Mesenteric fat pad (tissue), 1 donor: ENCODE results near the gene SCN2B. TPM values are rescaled to one million over a fixed set of nuclear protein-coding genes. Genes with fewer than 3 reads are reported as not detected.

Source experiments
- total RNA-seq: library from RNA; stranded (reverse); fragmentation: NEBNext Ultra II Directional; extraction: Animal tissue kit (Norgen Biotek cat#: 25700); gene quantifications from one replicate; pipeline ENCODE4 v1.2.1, GENCODE V29; 2021
- donor health status: DM: yes; HTN: yes; CAD: no.

Gene SCN2B
- total RNA-seq, 1 donor from 2014 or later: not detected

Other genes with a start within 250 kb of the SCN2B start
- gene TMPRSS13, start 247.2 kb downstream of the SCN2B start, total RNA-seq: 0.39 TPM
- gene IL10RA, start 190.2 kb downstream of the SCN2B start, total RNA-seq: 32.1 TPM
- gene TMPRSS4, start 99.6 kb downstream of the SCN2B start, total RNA-seq: not detected
- gene SMIM35, start 89.7 kb downstream of the SCN2B start, total RNA-seq: not detected
- gene SCN4B, start 23.8 kb downstream of the SCN2B start, total RNA-seq: 2.3 TPM
- gene JAML, start 48.4 kb upstream of the SCN2B start, total RNA-seq: 7.9 TPM
- gene MPZL3, start 75.7 kb upstream of the SCN2B start, total RNA-seq: 1.7 TPM
- gene MPZL2, start 87.7 kb upstream of the SCN2B start, total RNA-seq: 36.8 TPM
- 2.2 TPM for gene CD3E, start 128.1 kb upstream of the SCN2B start, total RNA-seq
- gene CD3D, start 166.1 kb upstream of the SCN2B start, total RNA-seq: 1.3 TPM
- 1.1 TPM for gene CD3G, start 167.7 kb upstream of the SCN2B start, total RNA-seq
- gene UBE4A, start 183.0 kb upstream of the SCN2B start, total RNA-seq: 39.3 TPM
- gene ATP5MG, start 225.0 kb upstream of the SCN2B start, total RNA-seq: 182 TPM